ENCODE results near the gene UGT1A10. TPM values are rescaled to one million over a fixed set of nuclear protein-coding genes. Genes with fewer than 3 reads are reported as not detected.

The UGT1A10 gene
- total and polyA plus RNA-seq, 2 donors (not counting 3 experiments of a cell fraction or from before 2014, with no cell fraction given): not detected

GRCh38 chr2:233816771-233817170, 180.5 kb downstream of the UGT1A10 start:
- BruUV-seq (replicated peaks): no TSS peak
- H3K79me2 ChIP-seq (ENCODE audit: control insufficient read depth, insufficient read depth, low read length): no peaks in the 10 kb centered on the region
- no peak overlapping the region for H2AFZ ChIP-seq (ENCODE audit: low read depth, low read length)
- H3K4me3 ChIP-seq (replicated peaks in 1 of 3; ENCODE audit: insufficient read depth in 1 of 3, low read depth in 1 of 3, low read length in 3 of 3): no peak overlapping the region
- H3K9me1 ChIP-seq (replicated peaks; ENCODE audit: control insufficient read depth, extremely low read depth, insufficient read depth, low read length): no peaks in the 10 kb centered on the region
- intact Hi-C loops (cut with micrococcal nuclease) (no loop called here), dilution Hi-C loops (cut with MboI; ENCODE audit: extremely low pct_ligation_motif_present, low sequenced_read_pairs) (no loop called here)
- H4K20me1 ChIP-seq (replicated peaks; ENCODE audit: control insufficient read depth, extremely low read depth, insufficient read depth, low read length): no peaks in the 10 kb centered on the region
- no peak overlapping the region for H3K4me2 ChIP-seq (ENCODE audit: insufficient read depth, low read length)
- H3K27me3 ChIP-seq (ENCODE audit: control insufficient read depth in 2 of 2, insufficient read depth in 2 of 2, low read length in 2 of 2): no peaks in the 10 kb centered on the region
- DNase-seq (ENCODE audit: low read depth, low spot score) (no peak), FAIRE-seq (no peak)
- no peaks in the 10 kb centered on the region for H3K4me1 ChIP-seq (ENCODE audit: control insufficient read depth, extremely low read depth, insufficient read depth, low read length)
- no peak overlapping the region for H3K9ac ChIP-seq (replicated peaks; ENCODE audit: extremely low read depth, insufficient read depth, low read length)
- CTCF ChIA-PET: no interaction called here
- H3K27ac ChIP-seq (ENCODE audit: insufficient read depth, low read depth, low read length): no peak overlapping the region
- no peak for TF ChIP-seq POLR2AphosphoS5 (IDR thresholded peaks at IDR 0.05; ENCODE audit: insufficient read depth, low read depth, low read length)
- no peak for TF ChIP-seq MAX (IDR thresholded peaks at IDR 0.05; ENCODE audit: insufficient read depth, insufficient read length)
- no peak for TF ChIP-seq POLR2A (IDR thresholded peaks at IDR 0.05; ENCODE audit: low read depth, low read length)
- TF ChIP-seq FOS (IDR thresholded peaks at IDR 0.05; ENCODE audit: borderline replicate concordance, insufficient read depth, low read length): no peak
- TF ChIP-seq JUN (IDR thresholded peaks at IDR 0.05; ENCODE audit: borderline replicate concordance, insufficient read depth, insufficient read length, low read depth): no peak
- TF ChIP-seq MYC (IDR thresholded peaks at IDR 0.05; ENCODE audit: low read depth, low read length): no peak
- TF ChIP-seq GATA2 (IDR thresholded peaks at IDR 0.05; ENCODE audit: insufficient read depth, insufficient read length, low read depth, low read length): no peak
- TF ChIP-seq EZH2 (IDR thresholded peaks at IDR 0.05; ENCODE audit: borderline replicate concordance, low read depth, low read length, severe bottlenecking): no peak
- TF ChIP-seq, protein P1, sequence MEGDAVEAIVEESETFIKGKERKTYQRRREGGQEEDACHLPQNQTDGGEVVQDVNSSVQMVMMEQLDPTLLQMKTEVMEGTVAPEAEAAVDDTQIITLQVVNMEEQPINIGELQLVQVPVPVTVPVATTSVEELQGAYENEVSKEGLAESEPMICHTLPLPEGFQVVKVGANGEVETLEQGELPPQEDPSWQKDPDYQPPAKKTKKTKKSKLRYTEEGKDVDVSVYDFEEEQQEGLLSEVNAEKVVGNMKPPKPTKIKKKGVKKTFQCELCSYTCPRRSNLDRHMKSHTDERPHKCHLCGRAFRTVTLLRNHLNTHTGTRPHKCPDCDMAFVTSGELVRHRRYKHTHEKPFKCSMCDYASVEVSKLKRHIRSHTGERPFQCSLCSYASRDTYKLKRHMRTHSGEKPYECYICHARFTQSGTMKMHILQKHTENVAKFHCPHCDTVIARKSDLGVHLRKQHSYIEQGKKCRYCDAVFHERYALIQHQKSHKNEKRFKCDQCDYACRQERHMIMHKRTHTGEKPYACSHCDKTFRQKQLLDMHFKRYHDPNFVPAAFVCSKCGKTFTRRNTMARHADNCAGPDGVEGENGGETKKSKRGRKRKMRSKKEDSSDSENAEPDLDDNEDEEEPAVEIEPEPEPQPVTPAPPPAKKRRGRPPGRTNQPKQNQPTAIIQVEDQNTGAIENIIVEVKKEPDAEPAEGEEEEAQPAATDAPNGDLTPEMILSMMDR (IDR thresholded peaks at IDR 0.05; ENCODE audit: extremely low read depth in 1 of 2, insufficient read depth in 1 of 2, low read depth in 1 of 2, low read length in 2 of 2): no peak
- H3K36me3 ChIP-seq (ENCODE audit: control insufficient read depth in 2 of 2, extremely low read depth in 1 of 2, insufficient read depth in 2 of 2, low read length in 2 of 2): no peaks in the 10 kb centered on the region
- POLR2A ChIA-PET: no interaction called here
- no peaks in the 10 kb centered on the region for H3K9me3 ChIP-seq (replicated peaks; ENCODE audit: control insufficient read depth, insufficient read depth, low read length)
